CD4-positive, alpha-beta T cell treated with Interleukin-21 for 1 hour (primary cell): ENCODE data around the gene WASHC4.
"Not testable (repeated sequence)": the region's sequence is repeated elsewhere in the genome, so short reads cannot be mapped to it uniquely, and the experiment has no call there.

ENCODE experiments used
- DNase-seq: peaks from one replicate; pipeline ENCODE4 v3.0.0-alpha.2; 2020

Gene WASHC4

GRCh38 chr12:105095338-105095737, 12.2 kb upstream of the WASHC4 start:
- DNase-seq: not testable (repeated sequence)

GRCh38 chr12:105099356-105099755, 8.2 kb upstream of the WASHC4 start:
- no peak for DNase-seq

- DNase-seq: no peak
Measured at GRCh38 chr12:105100207-105100985, 7.1 kb upstream of the WASHC4 start.

GRCh38 chr12:105100998-105101397, 6.5 kb upstream of the WASHC4 start:
- no peak for DNase-seq

- no peak for DNase-seq
Measured at GRCh38 chr12:105102673-105103072, 4.9 kb upstream of the WASHC4 start.

- no peak for DNase-seq
Measured at GRCh38 chr12:105104762-105105161, 2.8 kb upstream of the WASHC4 start.

GRCh38 chr12:105106621-105107020, 910 bp upstream of the WASHC4 start:
- DNase-seq: no peak

- DNase-seq: no peak
Measured at GRCh38 chr12:105107171-105107493, 399 bp upstream of the WASHC4 start.

- no peak for DNase-seq
Measured at GRCh38 chr12:105109465-105110212, 2.1 kb downstream of the WASHC4 start.

- no peak for DNase-seq
Measured at GRCh38 chr12:105110851-105111250, 3.3 kb downstream of the WASHC4 start.

- DNase-seq: no peak
Measured at GRCh38 chr12:105113094-105113493, 5.6 kb downstream of the WASHC4 start.

- no peak for DNase-seq
Measured at GRCh38 chr12:105116969-105117368, 9.4 kb downstream of the WASHC4 start.

- DNase-seq: no peak
Measured at GRCh38 chr12:105120551-105120950, 13.0 kb downstream of the WASHC4 start.

- DNase-seq: no peak
Measured at GRCh38 chr12:105138248-105138647, 30.7 kb downstream of the WASHC4 start.

- no peak for DNase-seq
Measured at GRCh38 chr12:105141320-105141922, 33.9 kb downstream of the WASHC4 start.

GRCh38 chr12:105142259-105142658, 34.7 kb downstream of the WASHC4 start:
- DNase-seq: no peak

GRCh38 chr12:105156260-105156659, 48.7 kb downstream of the WASHC4 start:
- no peak for DNase-seq

GRCh38 chr12:105157606-105158005, 50.1 kb downstream of the WASHC4 start:
- no peak for DNase-seq

GRCh38 chr12:105158876-105159275, 51.3 kb downstream of the WASHC4 start:
- no peak for DNase-seq

GRCh38 chr12:105162174-105162573, 54.6 kb downstream of the WASHC4 start:
- no peak for DNase-seq

- no peak for DNase-seq
Measured at GRCh38 chr12:105164068-105164467, 56.5 kb downstream of the WASHC4 start.

GRCh38 chr12:105166736-105167135, 59.2 kb downstream of the WASHC4 start:
- no peak for DNase-seq

- no peak for DNase-seq
Measured at GRCh38 chr12:105167346-105167745, 59.8 kb downstream of the WASHC4 start.

- DNase-seq: no peak
Measured at GRCh38 chr12:105168006-105168405, 60.5 kb downstream of the WASHC4 start.
